BLaER1 treated with 17β-estradiol and CSF1 and Interleukin-3, amounts not matched to agents 10 nM and 100 nM (cell line): ENCODE results near the gene AMZ1.

Experiments used
- H3K27ac ChIP-seq, 11 experiments: shearing (Covaris generic); formaldehyde crosslinking; 2 replicates each; pipeline ENCODE4 v1.8.1; 2022
- H3K27me3 ChIP-seq, 11 experiments: shearing (Covaris generic); formaldehyde crosslinking; 2 replicates each; pipeline ENCODE4 v1.8.1; 2022
- H3K36me3 ChIP-seq, 11 experiments: shearing (Covaris generic); formaldehyde crosslinking; 2 replicates each; pipeline ENCODE4 v1.8.1; 2022
- H3K4me1 ChIP-seq, 10 experiments: shearing (Covaris generic); formaldehyde crosslinking; 2 replicates each; pipeline ENCODE4 v1.8.1; 2022
- H3K4me2 ChIP-seq, 11 experiments: shearing (Covaris generic); formaldehyde crosslinking; 2 replicates each; pipeline ENCODE4 v1.8.1; 2022
- H3K4me3 ChIP-seq, 10 experiments: shearing (Covaris generic); formaldehyde crosslinking; 2 replicates each; pipeline ENCODE4 v1.8.1; 2022
- H3K9ac ChIP-seq, 11 experiments: shearing (Covaris generic); formaldehyde crosslinking; 2 replicates each; pipeline ENCODE4 v1.8.1; 2022
- H3K9me3 ChIP-seq, 11 experiments: shearing (Covaris generic); formaldehyde crosslinking; replicated peaks in 1 of 11; 2 replicates each; pipeline ENCODE4 v1.8.1; 2022
- H4K20me1 ChIP-seq, 11 experiments: shearing (Covaris generic); formaldehyde crosslinking; 2 replicates each; pipeline ENCODE4 v1.8.1; 2022
- Cebpa-rat ChIP-seq, 11 experiments: shearing (Covaris generic); IDR thresholded peaks; 2 replicates each; pipeline ENCODE4 v1.8.1; 2022

Gene AMZ1

DNA sequence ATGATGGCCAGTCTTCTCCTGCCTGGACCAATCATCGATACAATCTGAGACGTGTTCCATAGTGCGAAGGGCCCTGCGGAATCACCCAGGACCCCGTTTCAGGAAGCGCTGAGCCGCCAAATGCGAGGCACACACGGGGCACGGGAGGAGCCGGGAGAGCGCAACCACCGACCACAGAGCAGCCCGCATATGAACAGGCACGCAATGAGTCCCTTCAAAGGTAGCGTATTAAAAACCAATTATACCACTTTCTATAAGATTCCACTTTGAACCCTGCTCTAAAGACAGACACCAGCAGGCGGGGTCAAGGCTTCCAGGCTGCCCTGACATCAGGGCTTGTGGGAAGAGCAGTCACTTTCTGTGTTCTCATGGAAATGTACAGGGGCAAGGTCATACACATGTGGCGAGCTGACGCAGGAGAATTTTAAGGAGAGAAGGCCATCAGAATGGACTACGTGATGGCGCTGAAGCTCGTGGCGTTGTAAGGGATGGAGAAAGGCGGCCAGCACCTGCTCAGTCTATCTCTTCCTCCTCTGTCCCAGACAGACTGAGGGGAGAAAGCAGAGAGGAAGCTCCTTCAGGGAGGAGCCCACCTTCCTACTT lies 46.2 kb downstream of the AMZ1 start:
- H3K27ac ChIP-seq, result peak overlapping the region; percentile 60 to 98 (median 93)
- H3K27me3 ChIP-seq, result peaks cover 0 to 13% (median 0%) of the 10 kb centered on the region in 11 experiments; a peak in 2 of 22 replicates
- peak overlapping the region; percentile 3 to 57 (median 50); a peak in 17 of 20 replicates for H3K4me3 ChIP-seq
- H3K4me1 ChIP-seq, result peaks cover 75 to 100% (median 100%) of the 10 kb centered on the region in 10 experiments
- H3K9ac ChIP-seq, result peak overlapping the region; percentile 56 to 90 (median 79); a peak in 21 of 22 replicates
- no peak for TF ChIP-seq Cebpa-rat (IDR thresholded peaks at IDR 0.05)
- H3K4me2 ChIP-seq, result peak overlapping the region; percentile 83 to 98 (median 94)
- H3K36me3 ChIP-seq, result peaks cover 22 to 40% (median 27%) of the 10 kb centered on the region in 11 experiments
- peaks cover 0 to 49% (median 1%) of the 10 kb centered on the region in 11 experiments; a peak in 7 of 22 replicates for H4K20me1 ChIP-seq
- H3K9me3 ChIP-seq, result peaks cover 0 to 14% (median 0%) of the 10 kb centered on the region in 11 experiments; a peak in 7 of 22 replicates

DNA sequence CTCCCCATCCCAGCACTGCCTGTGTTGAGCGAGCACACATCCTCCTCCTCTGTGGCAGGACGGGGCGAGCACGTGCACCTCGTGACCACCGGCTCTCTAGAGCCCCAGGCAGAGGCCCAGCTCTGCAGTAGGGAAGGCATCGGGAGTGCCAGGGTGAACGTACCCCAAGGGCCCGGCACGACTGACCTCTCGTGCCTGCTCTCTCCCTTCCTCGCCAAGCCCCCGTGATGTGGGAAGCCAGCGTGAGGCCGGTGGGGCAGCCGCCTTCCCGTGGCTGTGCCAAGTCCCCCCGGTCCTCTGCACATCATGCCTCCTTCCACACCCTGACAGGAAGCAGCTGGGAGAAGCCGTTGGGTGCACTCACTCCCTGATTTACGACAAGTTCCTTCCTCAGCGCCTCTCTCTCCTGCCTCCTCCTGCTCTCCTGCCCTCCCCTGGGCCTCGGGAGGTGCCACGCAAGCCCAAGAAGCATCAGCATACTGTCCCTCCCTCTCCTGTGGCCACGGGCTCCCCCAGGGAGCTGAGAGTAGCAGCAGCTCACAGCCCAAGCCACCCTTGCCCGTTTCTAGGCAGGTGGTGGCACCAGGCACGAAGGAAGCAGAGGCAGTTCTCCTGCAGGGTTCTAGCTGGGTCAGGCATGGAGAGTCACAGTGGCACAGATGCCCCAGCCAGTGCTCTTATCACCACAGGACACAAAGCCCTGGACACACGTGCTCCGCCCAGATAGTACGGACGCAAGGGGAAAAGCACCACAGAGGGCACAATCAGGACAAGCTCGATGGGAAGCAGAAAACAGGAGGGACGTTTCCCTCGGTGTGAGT lies 47.0 kb downstream of the AMZ1 start:
- no peak for TF ChIP-seq Cebpa-rat (IDR thresholded peaks at IDR 0.05)
- H3K27me3 ChIP-seq, result peaks cover 0 to 13% (median 0%) of the 10 kb centered on the region in 11 experiments; a peak in 2 of 22 replicates
- H3K9ac ChIP-seq, result peak overlapping the region; percentile 56 to 90 (median 79)
- peak overlapping the region; percentile 60 to 98 (median 93) for H3K27ac ChIP-seq
- peaks cover 16 to 40% (median 24%) of the 10 kb centered on the region in 11 experiments for H3K36me3 ChIP-seq
- H3K4me3 ChIP-seq, result peak overlapping the region; percentile 3 to 57 (median 50); a peak in 17 of 20 replicates
- peaks cover 76 to 100% (median 100%) of the 10 kb centered on the region in 10 experiments for H3K4me1 ChIP-seq
- peaks cover 0 to 42% (median 0%) of the 10 kb centered on the region in 11 experiments; a peak in 7 of 22 replicates for H4K20me1 ChIP-seq
- H3K9me3 ChIP-seq, result peaks cover 0 to 14% (median 5%) of the 10 kb centered on the region in 11 experiments; a peak in 16 of 22 replicates
- peak overlapping the region; percentile 83 to 98 (median 94) for H3K4me2 ChIP-seq

DNA sequence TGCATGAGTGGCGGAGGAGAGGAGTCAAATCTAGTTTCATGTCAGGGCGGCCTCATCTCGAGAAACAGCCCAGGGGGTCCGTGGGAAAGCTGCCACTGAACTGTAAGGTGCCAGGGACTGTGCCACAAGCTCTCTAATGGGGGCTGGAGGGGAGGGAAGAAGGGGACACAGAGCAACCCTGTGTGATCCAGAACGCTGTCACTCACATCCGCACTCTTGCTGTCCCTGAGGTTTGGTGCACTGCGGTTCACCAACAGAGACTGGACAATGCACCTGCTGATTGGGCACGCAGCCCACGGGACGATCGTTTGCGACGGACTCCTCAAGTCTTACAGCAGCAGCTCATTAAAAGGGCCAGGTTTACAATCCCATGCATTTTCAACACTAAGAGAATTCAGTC lies 47.7 kb downstream of the AMZ1 start:
- peaks cover 74 to 100% (median 100%) of the 10 kb centered on the region in 10 experiments for H3K4me1 ChIP-seq
- peaks cover 0 to 34% (median 0%) of the 10 kb centered on the region in 11 experiments; a peak in 7 of 22 replicates for H4K20me1 ChIP-seq
- H3K27ac ChIP-seq, result peak overlapping the region in 10 of 11 experiments; percentile 60 to 98 (median 94); a peak in 19 of 22 replicates
- H3K9ac ChIP-seq, result peak overlapping the region; percentile 3 to 90 (median 79); a peak in 19 of 22 replicates
- H3K9me3 ChIP-seq, result peaks cover 0 to 18% (median 10%) of the 10 kb centered on the region in 11 experiments; a peak in 17 of 22 replicates
- H3K36me3 ChIP-seq, result peaks cover 10 to 40% (median 23%) of the 10 kb centered on the region in 11 experiments
- H3K27me3 ChIP-seq, result peaks cover 0 to 13% (median 0%) of the 10 kb centered on the region in 11 experiments; a peak in 2 of 22 replicates
- TF ChIP-seq Cebpa-rat (IDR thresholded peaks at IDR 0.05), result no peak
- peak overlapping the region; percentile 83 to 98 (median 94) for H3K4me2 ChIP-seq
- H3K4me3 ChIP-seq, result peak overlapping the region in 6 of 10 experiments; percentile 46 to 57 (median 54); a peak in 12 of 20 replicates

DNA sequence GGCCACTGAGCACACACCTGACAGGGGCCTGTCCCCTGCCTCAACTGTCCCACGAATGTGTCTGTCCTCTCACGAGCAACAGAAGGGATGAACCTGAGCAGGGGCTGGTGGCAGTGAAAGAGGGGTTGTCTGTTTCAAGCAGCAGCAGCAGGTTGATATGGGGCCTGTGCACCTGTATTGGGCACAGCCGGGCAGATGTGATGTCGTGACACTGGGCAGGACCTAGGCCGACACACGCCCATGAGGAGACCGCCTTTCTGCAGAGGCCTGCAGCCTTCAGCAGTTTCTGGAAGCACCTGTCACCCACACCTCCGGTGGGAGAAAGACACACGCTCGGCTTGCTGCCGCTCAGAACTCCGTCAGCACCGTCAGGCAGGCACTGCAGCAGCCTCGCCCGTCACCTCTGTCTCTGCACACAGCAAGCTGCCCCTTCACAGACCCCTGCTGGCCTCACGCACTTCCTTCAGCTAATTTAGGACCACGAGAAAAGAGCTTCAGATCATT lies 48.5 kb downstream of the AMZ1 start:
- peaks cover 80 to 100% (median 100%) of the 10 kb centered on the region in 10 experiments for H3K4me1 ChIP-seq
- H3K27me3 ChIP-seq, result peaks cover 0 to 13% (median 0%) of the 10 kb centered on the region in 11 experiments; a peak in 2 of 22 replicates
- no peak for TF ChIP-seq Cebpa-rat (IDR thresholded peaks at IDR 0.05)
- peaks cover 0 to 25% (median 14%) of the 10 kb centered on the region in 11 experiments; a peak in 19 of 22 replicates for H3K9me3 ChIP-seq
- H3K9ac ChIP-seq, result peak overlapping the region in 10 of 11 experiments; percentile 3 to 90 (median 83); a peak in 18 of 22 replicates
- H3K4me3 ChIP-seq, result peak overlapping the region in 6 of 10 experiments; percentile 14 to 57 (median 54); a peak in 9 of 20 replicates
- H3K36me3 ChIP-seq, result peaks cover 3 to 39% (median 16%) of the 10 kb centered on the region in 11 experiments
- peak overlapping the region; percentile 83 to 98 (median 94) for H3K4me2 ChIP-seq
- H3K27ac ChIP-seq, result peak overlapping the region in 8 of 11 experiments; percentile 52 to 98 (median 95); a peak in 15 of 22 replicates
- peaks cover 0 to 31% (median 0%) of the 10 kb centered on the region in 11 experiments; a peak in 7 of 22 replicates for H4K20me1 ChIP-seq

DNA sequence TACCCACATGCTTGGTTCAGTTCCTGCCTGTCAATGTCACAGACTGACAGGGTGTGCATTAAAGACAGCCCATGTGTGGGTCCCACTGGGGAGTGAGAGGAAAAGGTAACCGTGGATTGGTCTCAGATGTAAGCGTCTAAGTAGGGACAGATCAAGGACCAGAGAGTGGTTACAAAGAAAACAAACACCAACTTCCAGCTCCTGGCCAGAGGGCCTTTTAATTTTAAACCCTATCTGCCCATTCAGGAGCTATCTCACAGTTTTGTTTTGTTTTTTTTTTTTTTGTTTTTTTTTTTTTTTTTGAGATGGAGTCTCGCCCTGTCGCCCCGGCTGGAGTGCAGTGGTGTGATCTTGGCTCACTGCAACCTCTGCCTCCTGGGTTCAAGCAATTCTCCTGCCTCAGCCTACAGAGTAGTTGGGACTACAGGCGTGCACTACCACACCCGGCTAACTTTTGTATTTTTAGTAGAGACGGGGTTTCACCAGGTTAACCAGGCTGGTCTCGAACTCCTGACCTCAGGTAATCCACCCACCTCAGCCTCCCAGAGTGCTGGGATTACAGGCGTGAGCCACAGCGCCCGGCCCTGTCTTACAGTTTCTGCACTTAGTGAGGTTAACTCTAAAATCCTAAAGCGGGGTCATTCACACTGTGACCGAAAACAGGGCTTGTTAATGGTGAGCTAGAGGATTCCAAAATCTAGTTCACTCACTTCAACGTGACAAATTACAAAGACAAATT lies 49.2 kb downstream of the AMZ1 start:
- Histone ChIP-seq H3K9ac (peak overlapping the region in 9 of 11 experiments; percentile 28 to 90 (median 87); a peak in 17 of 22 replicates), H3K9me3 (peaks cover under 1 to 33% (median 14%) of the 10 kb centered on the region in 11 experiments; a peak in 21 of 22 replicates), H3K27ac (peak overlapping the region in 8 of 11 experiments; percentile 52 to 98 (median 95); a peak in 16 of 22 replicates), H3K27me3 (peaks cover 0 to 13% (median 0%) of the 10 kb centered on the region in 11 experiments; a peak in 2 of 22 replicates), H4K20me1 (peaks cover 0 to 31% (median 0%) of the 10 kb centered on the region in 11 experiments; a peak in 7 of 22 replicates), H3K4me2 (peak overlapping the region; percentile 83 to 98 (median 94)), H3K36me3 (peaks cover 0 to 39% (median 12%) of the 10 kb centered on the region in 11 experiments; a peak in 17 of 22 replicates), H3K4me1 (peaks cover 80 to 100% (median 95%) of the 10 kb centered on the region in 10 experiments), H3K4me3 (peak overlapping the region in 3 of 10 experiments; percentile 46 to 57 (median 56); a peak in 4 of 20 replicates)

DNA sequence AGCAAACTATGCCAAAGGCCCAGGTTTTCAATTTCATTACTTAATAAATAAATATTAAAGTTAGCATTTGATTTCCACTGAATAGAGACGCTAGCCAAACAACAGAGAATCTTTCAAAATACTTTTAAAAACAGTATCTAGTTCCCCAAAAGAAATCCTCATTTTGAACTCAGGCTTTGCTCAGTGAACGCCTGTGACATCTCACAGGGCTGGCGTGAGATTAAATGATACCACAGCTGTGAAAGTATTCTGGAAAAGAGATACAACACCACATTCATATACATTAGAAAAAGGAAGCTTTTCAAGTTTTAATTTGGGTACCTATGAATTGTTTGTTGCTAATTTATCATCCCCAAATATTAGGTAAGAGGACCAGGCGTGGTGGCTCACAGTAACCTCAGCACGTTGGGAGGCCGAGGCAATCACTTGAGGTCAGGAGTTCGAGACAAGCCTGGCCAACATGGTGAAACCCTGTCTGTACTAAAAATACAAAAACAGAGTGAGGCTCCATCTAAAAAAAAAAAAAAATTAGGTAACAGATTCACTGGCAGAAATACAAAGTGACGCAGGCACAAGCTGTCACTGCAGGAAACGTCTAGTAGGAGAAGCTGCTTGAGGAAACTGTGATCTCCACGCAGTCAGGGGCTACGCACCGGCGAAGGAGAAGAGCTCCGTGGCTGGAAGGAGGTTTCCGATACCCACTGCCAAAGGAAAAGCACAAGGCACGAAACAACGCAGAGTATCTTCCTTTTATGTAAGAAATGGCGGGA lies 50.0 kb downstream of the AMZ1 start:
- peak overlapping the region in 9 of 11 experiments; percentile 42 to 90 (median 87); a peak in 18 of 22 replicates for H3K9ac ChIP-seq
- peak in 1 of 11 experiments; percentile 65; a peak in 1 of 22 replicates for TF ChIP-seq Cebpa-rat (IDR thresholded peaks at IDR 0.05)
- H3K4me1 ChIP-seq, result peaks cover 74 to 95% (median 87%) of the 10 kb centered on the region in 10 experiments
- peak overlapping the region in 9 of 11 experiments; percentile 21 to 98 (median 94); a peak in 18 of 22 replicates for H3K27ac ChIP-seq
- peaks cover 0 to 13% (median 0%) of the 10 kb centered on the region in 11 experiments; a peak in 2 of 22 replicates for H3K27me3 ChIP-seq
- H3K4me2 ChIP-seq, result peak overlapping the region; percentile 83 to 98 (median 94)
- peak overlapping the region in 1 of 10 experiments; percentile 39; a peak in 3 of 20 replicates for H3K4me3 ChIP-seq
- H3K36me3 ChIP-seq, result peaks cover 2 to 43% (median 20%) of the 10 kb centered on the region in 11 experiments; a peak in 20 of 22 replicates
- H4K20me1 ChIP-seq, result peaks cover 0 to 31% (median 0%) of the 10 kb centered on the region in 11 experiments; a peak in 7 of 22 replicates
- peaks cover 8 to 40% (median 18%) of the 10 kb centered on the region in 11 experiments for H3K9me3 ChIP-seq
